PC-9 (cell line): ENCODE results near the gene OPN1SW. TPM values are rescaled to one million over a fixed set of nuclear protein-coding genes. Genes with fewer than 3 reads are reported as not detected.

ENCODE experiments used
- BruUV-seq: library from RNA; stranded (reverse); fragments of 400-500 nt; replicated peaks from 2 replicates; lab custom pipeline; 2021; lab: Mats Ljungman, UMichigan
- CTCF ChIA-PET: fragments of 300-600 bp; sonication (Branson Sonifier 250); formaldehyde crosslinking; loops from one replicate; lab custom pipeline; 2022; ENCODE audit warnings: antibody characterized with exemption; lab: Charles Lee
- POLR2A ChIA-PET: fragments of 300-600 bp; sonication (Branson Sonifier 250); formaldehyde crosslinking; loops from one replicate; lab custom pipeline; 2022; ENCODE audit warnings: antibody characterized with exemption; ENCODE audit not compliant: unreplicated experiment; lab: Charles Lee
- DNase-seq, 2 experiments: peaks; one replicate each; pipeline versions ENCODE4 v3.0.0 to v3.0.0-alpha.2; 2015 to 2022; ENCODE audit warnings: mixed read lengths in 1 of 2
- H2AFZ ChIP-seq: fragments of 200-600 bp; sonication (generic); 2 replicates; pipeline ENCODE4 v1.8.1; 2017; ENCODE audit warnings: antibody characterized with exemption
- H3F3A ChIP-seq: fragments of 200-600 bp; sonication (generic); 2 replicates; pipeline ENCODE4 v1.8.1; 2017; ENCODE audit warnings: antibody characterized with exemption, mild to moderate bottlenecking, low read depth; ENCODE audit not compliant: insufficient read depth
- H3K27ac ChIP-seq: fragments of 200-600 bp; sonication (generic); 2 replicates; pipeline ENCODE4 v1.6.1; 2016; ENCODE audit warnings: mixed run types
- H3K27me3 ChIP-seq: fragments of 200-600 bp; sonication (generic); 2 replicates; pipeline ENCODE4 v1.6.1; 2016; ENCODE audit warnings: low read depth, mixed run types; ENCODE audit not compliant: insufficient read depth
- H3K36me3 ChIP-seq: fragments of 200-600 bp; sonication (generic); 2 replicates; pipeline ENCODE4 v1.6.1; 2016; ENCODE audit warnings: low read depth, mixed run types
- H3K4me1 ChIP-seq: fragments of 200-600 bp; sonication (generic); replicated peaks from 2 replicates; pipeline ENCODE4 v1.6.1; 2016; ENCODE audit warnings: mixed run types; ENCODE audit not compliant: insufficient read depth
- H3K4me2 ChIP-seq: fragments of 200-600 bp; sonication (generic); 2 replicates; pipeline ENCODE4 v1.6.1; 2017; ENCODE audit warnings: mixed run types
- H3K4me3 ChIP-seq: fragments of 200-600 bp; sonication (generic); 2 replicates; pipeline ENCODE4 v1.6.1; 2016; ENCODE audit warnings: mixed run types
- H3K79me2 ChIP-seq: fragments of 200-600 bp; sonication (generic); 2 replicates; pipeline ENCODE4 v1.6.1; 2017; ENCODE audit warnings: low read depth, mixed run types
- H3K9me2 ChIP-seq: fragments of 200-600 bp; sonication (generic); 2 replicates; pipeline ENCODE4 v1.8.1; 2017; ENCODE audit warnings: mild to moderate bottlenecking; ENCODE audit not compliant: insufficient read depth
- H3K9me3 ChIP-seq: fragments of 200-600 bp; sonication (generic); 2 replicates; pipeline ENCODE4 v1.8.1; 2016; ENCODE audit warnings: low read depth; ENCODE audit not compliant: insufficient read depth
- H4K20me1 ChIP-seq: fragments of 200-600 bp; sonication (generic); 2 replicates; pipeline ENCODE4 v1.8.1; 2017; ENCODE audit not compliant: insufficient read depth
- CTCF ChIP-seq: fragments of 200-600 bp; sonication (generic); conservative IDR thresholded peaks from 2 replicates; pipeline ENCODE4 v1.6.1; 2017; ENCODE audit warnings: mixed run types, antibody characterized with exemption, mild to moderate bottlenecking, moderate library complexity
- EZH2 ChIP-seq: fragments of 200-600 bp; sonication (generic); IDR thresholded peaks from 2 replicates; pipeline ENCODE4 v1.8.0; 2017; ENCODE audit warnings: antibody characterized with exemption, low read depth
- intact Hi-C: fragments of 100-400 bp; cut with micrococcal nuclease; formaldehyde crosslinking; loops from one replicate; pipeline ENCODE4 v1.10.0; 2022; ENCODE audit not compliant: unreplicated experiment
- total RNA-seq: library from RNA; stranded (reverse); gene quantifications from 2 replicates; pipeline ENCODE4 v1.2.3, GENCODE V29; 2021

The OPN1SW gene
- total RNA-seq, 1 experiment from 2014 or later: not detected

- intact Hi-C loops: no loop called here
- ChIA-PET POLR2A (no interaction called here), CTCF (no interaction called here)
- BruUV-seq: no TSS peak
- Histone ChIP-seq H3K27me3 (no peaks in the 10 kb centered on the region), H3K9me2 (no peaks in the 10 kb centered on the region), H3F3A (no peaks in the 10 kb centered on the region), H3K4me3 (no peak overlapping the region), H3K4me1 (peaks cover 8% of the 10 kb centered on the region; the same call in 1 of the 2 replicates), H3K4me2 (no peak overlapping the region), H3K79me2 (no peaks in the 10 kb centered on the region), H3K9me3 (no peaks in the 10 kb centered on the region), H2AFZ (no peak overlapping the region), H3K36me3 (no peaks in the 10 kb centered on the region), H3K27ac (no peak overlapping the region), H4K20me1 (no peaks in the 10 kb centered on the region)
- DNase-seq: no peak
- TF ChIP-seq CTCF (no peak), EZH2 (no peak)
These were observed 47.0 kb downstream of the OPN1SW start for GRCh38 chr7:128728598-128728997.

- POLR2A ChIA-PET: interaction anchor here (0.7 kb wide), 1 partner anchor 1566 kb away, joined by 3 read pairs; the partner anchor contains the start of gene CPA4
- H3K4me3 ChIP-seq: no peak overlapping the region
- H3F3A ChIP-seq: no peaks in the 10 kb centered on the region
- H4K20me1 ChIP-seq: no peaks in the 10 kb centered on the region
- no peak overlapping the region for H2AFZ ChIP-seq
- no peaks in the 10 kb centered on the region for H3K79me2 ChIP-seq
- peak in 1 of 2 experiments; percentile 14 for DNase-seq
- intact Hi-C loops: no loop called here
- CTCF ChIA-PET: no interaction called here
- H3K9me3 ChIP-seq: no peaks in the 10 kb centered on the region
- H3K4me1 ChIP-seq: peaks cover 8% of the 10 kb centered on the region; the same call in 1 of the 2 replicates
- TF ChIP-seq EZH2 (no peak), CTCF (no peak)
- no peak overlapping the region for H3K4me2 ChIP-seq
- H3K27me3 ChIP-seq: no peaks in the 10 kb centered on the region
- H3K9me2 ChIP-seq: no peaks in the 10 kb centered on the region
- BruUV-seq: no TSS peak
- H3K27ac ChIP-seq: no peak overlapping the region
- H3K36me3 ChIP-seq: no peaks in the 10 kb centered on the region
These were observed 48.4 kb downstream of the OPN1SW start for GRCh38 chr7:128727239-128727638.

GRCh38 chr7:128726737-128727072 lies 48.9 kb downstream of the OPN1SW start:
- POLR2A ChIA-PET: no interaction called here
- Histone ChIP-seq H3K9me2 (no peaks in the 10 kb centered on the region), H3K27ac (no peak overlapping the region), H4K20me1 (no peaks in the 10 kb centered on the region), H3F3A (no peaks in the 10 kb centered on the region), H3K4me2 (no peak overlapping the region), H3K36me3 (no peaks in the 10 kb centered on the region), H3K79me2 (no peaks in the 10 kb centered on the region), H3K4me1 (peaks cover 8% of the 10 kb centered on the region; the same call in 1 of the 2 replicates), H2AFZ (no peak overlapping the region), H3K4me3 (no peak overlapping the region), H3K9me3 (no peaks in the 10 kb centered on the region), H3K27me3 (no peaks in the 10 kb centered on the region)
- DNase-seq: no peak
- CTCF ChIA-PET: no interaction called here
- no TSS peak for BruUV-seq
- intact Hi-C loops: no loop called here
- TF ChIP-seq EZH2 (no peak), CTCF (no peak)
